ENCODE measurements around the gene JSRP1. TPM values are rescaled to one million over a fixed set of nuclear protein-coding genes. Genes with fewer than 3 reads are reported as not detected.

The JSRP1 gene
- total and polyA plus RNA-seq, 2 of the 8 experiments (the other 6 are each of a cell fraction or from before 2014, with no cell fraction given), result 0.24 to 0.56 TPM

GRCh38 chr19:2243274-2244124 lies 12.7 kb downstream of the JSRP1 start (continued):
- TF ChIP-seq RAD21 (IDR thresholded peaks at IDR 0.05 in 1 of 2, conservative IDR thresholded peaks at IDR 0.05 in 1 of 2; ENCODE audit: low read depth in 2 of 2, low read length in 2 of 2) (no peak), TEAD4 (IDR thresholded peaks at IDR 0.05; ENCODE audit: low read depth, low read length) (no peak), TAF1 (IDR thresholded peaks at IDR 0.05; ENCODE audit: low read depth, low read length) (no peak), HDAC6 (IDR thresholded peaks at IDR 0.05; ENCODE audit: low read depth, low read length) (no peak), KDM4A (IDR thresholded peaks at IDR 0.05; ENCODE audit: low read depth, low read length, severe bottlenecking) (no peak), FOSL1 (IDR thresholded peaks at IDR 0.05; ENCODE audit: insufficient read depth, low read depth, low read length) (no peak), EP300 (IDR thresholded peaks at IDR 0.05; ENCODE audit: borderline replicate concordance in 1 of 2, low read depth in 2 of 2, low read length in 2 of 2) (no peak), RFX5 (IDR thresholded peaks at IDR 0.05; ENCODE audit: borderline replicate concordance, low read depth, low read length) (no peak), SUZ12 (IDR thresholded peaks at IDR 0.05; ENCODE audit: low read length) (no peak)
